GM12864 (cell line): ENCODE measurements around the gene FAM131A.
"Not testable (repeated sequence)": the region's sequence is repeated elsewhere in the genome, so short reads cannot be mapped to it uniquely, and the experiment has no call there.

Experiments used
- DNase-seq: peaks from one replicate; pipeline ENCODE4 v3.0.0-alpha.2; 2011; ENCODE audit warnings: low read depth
- H3K4me3 ChIP-seq: 2 replicates; pipeline ENCODE4 v1.5.1; 2011; ENCODE audit warnings: mild to moderate bottlenecking, low read depth, low read length, control low read depth
- CTCF ChIP-seq: IDR thresholded peaks from 2 replicates; pipeline ENCODE4 v1.5.1; 2011; ENCODE audit warnings: low read depth, mild to moderate bottlenecking, moderate library complexity, low read length, control low read depth, inconsistent platforms; ENCODE audit errors: missing control alignments

Gene FAM131A

GRCh38 chr3:184338511-184338945, 1.1 kb downstream of the FAM131A start:
- no peak for DNase-seq
- H3K4me3 ChIP-seq: no peak overlapping the region
- TF ChIP-seq CTCF: no peak

GRCh38 chr3:184339001-184339400, 1.6 kb downstream of the FAM131A start:
- no peak for TF ChIP-seq CTCF
- no peak overlapping the region for H3K4me3 ChIP-seq

DNA sequence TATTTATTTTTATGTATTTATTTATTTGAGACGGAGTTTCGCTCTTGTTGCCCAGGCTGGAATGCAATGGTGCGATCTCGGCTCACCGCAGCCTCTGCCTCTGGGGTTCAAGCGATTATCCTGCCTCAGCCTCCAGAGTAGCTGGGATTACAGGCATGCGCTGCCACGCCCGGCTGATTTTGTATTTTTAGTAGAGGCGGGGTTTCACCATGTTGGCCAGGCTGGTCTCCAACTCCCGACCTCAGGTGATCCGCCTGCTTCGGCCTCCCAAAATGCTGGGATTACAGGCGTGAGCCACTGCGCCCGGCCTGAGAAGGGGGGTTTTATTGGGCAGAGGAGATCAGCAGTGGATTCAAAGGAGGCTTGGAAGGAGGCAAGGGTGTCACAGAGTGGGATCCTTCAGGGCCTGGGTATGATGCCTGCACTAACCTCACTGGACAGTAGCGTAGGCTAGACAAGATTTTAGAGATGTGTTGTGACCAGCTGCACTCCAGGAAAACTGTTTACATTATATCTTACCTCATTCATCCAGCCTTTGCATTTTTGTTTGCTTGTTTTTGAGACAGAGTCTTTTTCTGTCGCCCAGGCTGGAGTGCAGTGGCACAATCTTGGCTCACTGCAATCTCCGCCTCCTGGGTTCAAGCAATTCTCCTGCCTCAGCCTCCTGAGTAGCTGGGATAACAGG, 2.2 kb downstream of the FAM131A start:
- not testable (repeated sequence) for DNase-seq, H3K4me3 ChIP-seq

More at GRCh38 chr3:184339001-184339400, 1.6 kb downstream of the FAM131A start:
- no peak for DNase-seq

GRCh38 chr3:184341925-184342324, 4.5 kb downstream of the FAM131A start:
- no peak overlapping the region for H3K4me3 ChIP-seq
- TF ChIP-seq CTCF: no peak
- DNase-seq: no peak

DNA sequence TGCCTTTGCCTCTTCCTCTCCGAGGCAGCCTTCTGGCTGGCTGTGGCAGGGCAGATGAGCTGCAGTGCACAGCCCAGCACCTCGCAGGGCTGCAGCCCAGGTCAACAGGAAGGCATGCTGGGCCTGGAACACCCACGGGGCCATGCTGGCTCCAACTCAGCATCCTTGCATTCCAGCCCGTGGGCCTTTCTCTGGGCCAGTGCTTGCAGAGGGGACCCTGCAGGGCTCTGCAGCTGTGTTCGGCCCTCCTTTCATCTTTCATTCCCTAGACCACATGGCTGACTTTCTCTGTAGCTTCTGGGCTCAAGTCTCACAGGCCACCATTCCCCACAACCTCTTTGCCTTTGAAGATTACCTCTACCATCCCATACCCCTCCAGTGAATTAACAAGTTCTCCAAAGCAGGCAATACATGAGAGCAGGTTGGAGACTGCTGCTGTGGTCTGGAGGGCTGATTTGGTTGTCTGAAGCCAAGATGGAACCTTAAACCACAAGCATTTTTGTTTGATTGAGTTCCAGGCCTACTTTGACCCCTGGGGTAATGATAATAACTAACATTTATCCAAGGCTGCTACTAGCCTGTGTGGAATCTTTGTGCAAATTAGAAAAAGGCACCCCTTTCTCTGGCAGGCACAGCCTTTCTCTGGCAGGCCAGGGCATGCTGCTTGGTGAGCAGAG, 5.9 kb downstream of the FAM131A start:
- no peak for TF ChIP-seq CTCF
- DNase-seq: no peak
- no peak overlapping the region for H3K4me3 ChIP-seq

GRCh38 chr3:184344579-184345316, 7.3 kb downstream of the FAM131A start:
- no peak overlapping the region for H3K4me3 ChIP-seq
- DNase-seq: no peak
- no peak for TF ChIP-seq CTCF
